Neuron (in vitro differentiated cells): ENCODE measurements around the gene BCDIN3D.

ENCODE experiments used
- H2AFZ ChIP-seq: one replicate; pipeline ENCODE4 v1.6.1; 2013; ENCODE audit warnings: low read depth, mild to moderate bottlenecking, inconsistent platforms, low read length, moderate library complexity
- H3K27me3 ChIP-seq: one replicate; pipeline ENCODE4 v1.6.1; 2013; ENCODE audit warnings: low read length; ENCODE audit not compliant: insufficient read depth
- H3K36me3 ChIP-seq: one replicate; pipeline ENCODE4 v1.6.1; 2013; ENCODE audit warnings: low read length; ENCODE audit not compliant: insufficient read depth
- H3K4me1 ChIP-seq: one replicate; pipeline ENCODE4 v1.6.1; 2013; ENCODE audit warnings: low read length; ENCODE audit not compliant: insufficient read depth
- H3K4me3 ChIP-seq: 2 replicates; pipeline ENCODE4 v1.5.1; 2013; ENCODE audit warnings: mild to moderate bottlenecking, low read length, moderate library complexity
- H3K9me3 ChIP-seq: one replicate; pipeline ENCODE4 v1.6.1; 2013; ENCODE audit warnings: low read length

BCDIN3D gene

GRCh38 chr12:49792181-49792970 is 50.5 kb downstream of the BCDIN3D start:
- Histone ChIP-seq H3K4me3 (no peak overlapping the region), H3K9me3 (no peaks in the 10 kb centered on the region), H3K36me3 (peaks cover 44% of the 10 kb centered on the region), H3K27me3 (no peaks in the 10 kb centered on the region), H3K4me1 (no peaks in the 10 kb centered on the region), H2AFZ (no peak overlapping the region)

- Histone ChIP-seq H3K27me3 (no peaks in the 10 kb centered on the region), H2AFZ (no peak overlapping the region), H3K36me3 (peaks cover 39% of the 10 kb centered on the region), H3K4me3 (no peak overlapping the region), H3K9me3 (no peaks in the 10 kb centered on the region), H3K4me1 (no peaks in the 10 kb centered on the region)
Measured at GRCh38 chr12:49791700-49792099, 51.2 kb downstream of the BCDIN3D start.

GRCh38 chr12:49790741-49791555 is 52.0 kb downstream of the BCDIN3D start:
- no peak overlapping the region for H3K4me3 ChIP-seq
- H3K27me3 ChIP-seq, result no peaks in the 10 kb centered on the region
- no peaks in the 10 kb centered on the region for H3K4me1 ChIP-seq
- peaks cover 33% of the 10 kb centered on the region for H3K36me3 ChIP-seq
- H2AFZ ChIP-seq, result no peak overlapping the region
- H3K9me3 ChIP-seq, result no peaks in the 10 kb centered on the region

GRCh38 chr12:49789992-49790391 is 52.9 kb downstream of the BCDIN3D start:
- no peaks in the 10 kb centered on the region for H3K27me3 ChIP-seq
- no peaks in the 10 kb centered on the region for H3K9me3 ChIP-seq
- no peak overlapping the region for H2AFZ ChIP-seq
- H3K4me1 ChIP-seq, result no peaks in the 10 kb centered on the region
- peaks cover 24% of the 10 kb centered on the region for H3K36me3 ChIP-seq
- no peak overlapping the region for H3K4me3 ChIP-seq

GRCh38 chr12:49787672-49788071 is 55.2 kb downstream of the BCDIN3D start:
- no peak overlapping the region for H3K4me3 ChIP-seq
- H2AFZ ChIP-seq, result no peak overlapping the region
- peaks cover 8% of the 10 kb centered on the region for H3K36me3 ChIP-seq
- no peaks in the 10 kb centered on the region for H3K27me3 ChIP-seq
- peaks cover 14% of the 10 kb centered on the region for H3K4me1 ChIP-seq
- H3K9me3 ChIP-seq, result no peaks in the 10 kb centered on the region
